ENCODE measurements around the gene DSTYK.

DSTYK gene

GRCh38 chr1:205255941-205256780, 44.7 kb upstream of the DSTYK start:
- peak; percentile 20 for DNase-seq (ENCODE audit: low read depth, low spot score)
- TF ChIP-seq FOXP2 (optimal IDR thresholded peaks at IDR 0.05; ENCODE audit: control extremely low read depth, extremely low read length, insufficient read depth): no peak
- no peak for TF ChIP-seq POLR2AphosphoS5 (IDR thresholded peaks at IDR 0.05; ENCODE audit: borderline replicate concordance, low read depth, low read length)
- no peak for TF ChIP-seq EZH2 (IDR thresholded peaks at IDR 0.05)
- no peak overlapping the region for H3K4me3 ChIP-seq
- H3K36me3 ChIP-seq (ENCODE audit: insufficient read depth, low read length): no peaks in the 10 kb centered on the region
- H3K27ac ChIP-seq: no peak overlapping the region
- no peak overlapping the region for H3K9ac ChIP-seq (ENCODE audit: insufficient read length)
- H3K9me3 ChIP-seq (ENCODE audit: low read depth, low read length): no peaks in the 10 kb centered on the region

DNA sequence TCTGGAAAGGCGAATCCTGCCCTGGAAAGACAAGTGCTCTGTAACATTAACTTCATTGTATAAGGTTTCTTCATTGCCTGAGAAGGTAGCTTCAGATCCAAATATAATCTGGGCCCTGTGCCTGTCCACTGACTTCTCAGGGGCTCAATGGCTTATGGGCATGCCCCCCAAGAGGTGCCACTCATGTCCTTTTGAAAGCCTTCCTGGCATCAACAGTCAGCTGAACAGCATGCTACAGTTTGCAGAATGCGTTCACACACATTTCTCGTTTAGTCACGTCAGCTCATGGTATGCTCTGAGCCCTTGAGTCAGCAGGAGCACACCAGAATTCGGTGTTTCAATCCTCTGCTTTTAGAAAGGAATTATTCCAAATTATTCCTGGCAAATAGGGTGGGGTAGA, 40.1 kb upstream of the DSTYK start:
- Histone ChIP-seq H3K9me3 (ENCODE audit: low read depth, low read length) (no peaks in the 10 kb centered on the region), H3K36me3 (ENCODE audit: insufficient read depth, low read length) (no peaks in the 10 kb centered on the region), H3K4me3 (no peak overlapping the region), H3K27ac (no peak overlapping the region), H3K9ac (ENCODE audit: insufficient read length) (no peak overlapping the region)
- no peak for TF ChIP-seq EZH2 (IDR thresholded peaks at IDR 0.05)
- no peak for TF ChIP-seq POLR2AphosphoS5 (IDR thresholded peaks at IDR 0.05; ENCODE audit: borderline replicate concordance, low read depth, low read length)
- no peak for DNase-seq (ENCODE audit: low read depth, low spot score)

DNA sequence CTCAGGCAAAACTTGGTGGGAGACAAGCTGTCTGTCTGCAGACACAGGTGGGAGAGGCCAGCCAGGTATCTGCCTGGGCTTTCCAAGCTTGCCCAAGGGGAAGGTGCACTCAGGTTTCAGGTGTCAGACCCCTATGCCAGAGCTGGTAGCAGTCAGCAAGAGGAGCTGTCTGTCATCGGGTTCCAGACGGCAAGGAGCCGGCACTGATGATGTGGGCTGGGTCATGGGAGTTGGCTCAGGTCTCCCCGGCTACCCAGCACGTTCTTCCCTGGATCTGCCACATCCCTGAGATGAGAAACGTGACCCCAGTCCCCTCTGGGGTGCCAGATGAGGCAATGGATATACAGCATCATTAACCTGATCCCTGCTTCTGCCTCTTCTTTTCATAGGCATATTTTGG, 39.2 kb upstream of the DSTYK start:
- Histone ChIP-seq H3K9me3 (ENCODE audit: low read depth, low read length) (no peaks in the 10 kb centered on the region), H3K27ac (no peak overlapping the region), H3K36me3 (ENCODE audit: insufficient read depth, low read length) (no peaks in the 10 kb centered on the region), H3K4me3 (no peak overlapping the region), H3K9ac (ENCODE audit: insufficient read length) (no peak overlapping the region)
- no peak for DNase-seq (ENCODE audit: low read depth, low spot score)
- no peak for TF ChIP-seq POLR2AphosphoS5 (IDR thresholded peaks at IDR 0.05; ENCODE audit: borderline replicate concordance, low read depth, low read length)
- TF ChIP-seq EZH2 (IDR thresholded peaks at IDR 0.05): no peak
- no peak for TF ChIP-seq FOXP2 (optimal IDR thresholded peaks at IDR 0.05; ENCODE audit: control extremely low read depth, extremely low read length, insufficient read depth)

DNA sequence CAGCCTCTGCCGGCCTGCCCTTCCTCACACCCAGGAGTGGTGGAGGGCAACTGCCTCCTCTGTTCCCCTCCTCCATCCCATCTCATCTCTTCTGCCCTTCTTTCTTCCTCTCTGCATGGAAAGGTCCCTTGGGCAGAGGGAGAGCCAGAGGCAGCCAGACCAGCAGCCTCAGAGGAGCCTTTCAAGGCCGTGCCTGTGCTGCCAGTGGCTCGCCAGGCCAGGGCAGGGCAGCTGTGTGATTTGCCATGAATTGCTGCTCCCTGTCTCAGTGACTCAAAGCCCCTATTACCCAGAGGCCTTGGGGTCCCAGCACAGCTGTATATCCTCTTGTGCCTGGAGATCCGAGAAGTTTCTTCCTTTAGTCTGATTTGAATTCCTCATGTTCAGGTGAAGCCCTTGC, 38.1 kb upstream of the DSTYK start:
- no peaks in the 10 kb centered on the region for H3K9me3 ChIP-seq (ENCODE audit: low read depth, low read length)
- no peak overlapping the region for H3K27ac ChIP-seq
- H3K4me3 ChIP-seq: no peak overlapping the region
- no peak for DNase-seq (ENCODE audit: low read depth, low spot score)
- TF ChIP-seq POLR2AphosphoS5 (IDR thresholded peaks at IDR 0.05; ENCODE audit: borderline replicate concordance, low read depth, low read length) (no peak), EZH2 (IDR thresholded peaks at IDR 0.05) (no peak), FOXP2 (optimal IDR thresholded peaks at IDR 0.05; ENCODE audit: control extremely low read depth, extremely low read length, insufficient read depth) (no peak)
- no peaks in the 10 kb centered on the region for H3K36me3 ChIP-seq (ENCODE audit: insufficient read depth, low read length)
- no peak overlapping the region for H3K9ac ChIP-seq (ENCODE audit: insufficient read length)

GRCh38 chr1:205248793-205249601, 37.5 kb upstream of the DSTYK start:
- Histone ChIP-seq H3K27ac (no peak overlapping the region), H3K9me3 (ENCODE audit: low read depth, low read length) (no peaks in the 10 kb centered on the region), H3K4me3 (no peak overlapping the region), H3K9ac (ENCODE audit: insufficient read length) (no peak overlapping the region), H3K36me3 (ENCODE audit: insufficient read depth, low read length) (no peaks in the 10 kb centered on the region)
- TF ChIP-seq POLR2AphosphoS5 (IDR thresholded peaks at IDR 0.05; ENCODE audit: borderline replicate concordance, low read depth, low read length): no peak
- TF ChIP-seq FOXP2 (optimal IDR thresholded peaks at IDR 0.05; ENCODE audit: control extremely low read depth, extremely low read length, insufficient read depth): no peak
- TF ChIP-seq EZH2 (IDR thresholded peaks at IDR 0.05): no peak
- DNase-seq (ENCODE audit: low read depth, low spot score): no peak

GRCh38 chr1:205247130-205247921, 35.8 kb upstream of the DSTYK start:
- Histone ChIP-seq H3K36me3 (ENCODE audit: insufficient read depth, low read length) (no peaks in the 10 kb centered on the region), H3K4me3 (no peak overlapping the region), H3K27ac (no peak overlapping the region), H3K9ac (ENCODE audit: insufficient read length) (no peak overlapping the region), H3K9me3 (ENCODE audit: low read depth, low read length) (no peaks in the 10 kb centered on the region)
- TF ChIP-seq POLR2AphosphoS5 (IDR thresholded peaks at IDR 0.05; ENCODE audit: borderline replicate concordance, low read depth, low read length) (no peak), EZH2 (IDR thresholded peaks at IDR 0.05) (no peak), FOXP2 (optimal IDR thresholded peaks at IDR 0.05; ENCODE audit: control extremely low read depth, extremely low read length, insufficient read depth) (no peak)
- DNase-seq (ENCODE audit: low read depth, low spot score): no peak

- no peak overlapping the region for H3K4me3 ChIP-seq
- no peak for DNase-seq (ENCODE audit: low read depth, low spot score)
- no peak for TF ChIP-seq POLR2AphosphoS5 (IDR thresholded peaks at IDR 0.05; ENCODE audit: borderline replicate concordance, low read depth, low read length)
- no peak for TF ChIP-seq EZH2 (IDR thresholded peaks at IDR 0.05)
- no peak for TF ChIP-seq FOXP2 (optimal IDR thresholded peaks at IDR 0.05; ENCODE audit: control extremely low read depth, extremely low read length, insufficient read depth)
- no peak overlapping the region for H3K9ac ChIP-seq (ENCODE audit: insufficient read length)
- no peak overlapping the region for H3K27ac ChIP-seq
- H3K9me3 ChIP-seq (ENCODE audit: low read depth, low read length): no peaks in the 10 kb centered on the region
- H3K36me3 ChIP-seq (ENCODE audit: insufficient read depth, low read length): no peaks in the 10 kb centered on the region
These were observed 35.0 kb upstream of the DSTYK start for GRCh38 chr1:205246351-205247119.

Data from SK-N-MC (cell line).